Left ventricle myocardium inferior (tissue), 1 donor: ENCODE results near the gene RXRA. TPM values are rescaled to one million over a fixed set of nuclear protein-coding genes. Genes with fewer than 3 reads are reported as not detected.
A peak's percentile ranks its signal among the peaks of the same experiment; 100 is the strongest.

ENCODE experiments used
- DNase-seq: peaks from one replicate; pipeline ENCODE4 v3.0.0-alpha.2; 2020
- H3K27ac ChIP-seq: fragments of 200-600 bp; replicated peaks from 2 replicates; pipeline ENCODE4 v1.8.0; 2021
- H3K27me3 ChIP-seq: fragments of 200-600 bp; 2 replicates; pipeline ENCODE4 v1.8.0; 2021; ENCODE audit warnings: low read depth
- H3K36me3 ChIP-seq: fragments of 200-600 bp; 2 replicates; pipeline ENCODE4 v1.8.0; 2021
- H3K4me1 ChIP-seq: fragments of 200-600 bp; 2 replicates; pipeline ENCODE4 v1.8.0; 2021
- H3K4me3 ChIP-seq: fragments of 200-600 bp; 2 replicates; pipeline ENCODE4 v1.8.0; 2021; ENCODE audit warnings: mild to moderate bottlenecking, moderate library complexity
- H3K9me3 ChIP-seq: fragments of 200-600 bp; replicated peaks from 2 replicates; pipeline ENCODE4 v1.8.0; 2021
- CTCF ChIP-seq: fragments of 200-600 bp; IDR thresholded peaks from 2 replicates; pipeline ENCODE4 v1.8.0; 2021; ENCODE audit warnings: antibody characterized with exemption, mild to moderate bottlenecking, borderline replicate concordance
- intact Hi-C: fragments of 100-400 bp; cut with micrococcal nuclease; formaldehyde crosslinking; loops from one replicate; pipeline ENCODE4 v1.11.0; 2022
- microRNA-seq: library from miRNA; unstranded; fragments of <30 nt; microRNA quantifications from one replicate; pipeline ENCODE4 v1.2.0, GENCODE V29; 2020
- total RNA-seq: library from RNA; stranded (reverse); fragmentation: NEBNext Ultra II Directional; extraction: Animal tissue kit (Norgen Biotek cat#: 25700); gene quantifications from one replicate; pipeline ENCODE4 v1.2.1, GENCODE V29; 2021
- donor health status: DM: no; HTN: yes; CAD: no; lungs with severe emphysema.

Gene RXRA
- total RNA-seq, 1 donor from 2014 or later, result 57.1 TPM

GRCh38 chr9:134483361-134484184, 157.3 kb downstream of the RXRA start:
- no peaks in the 10 kb centered on the region for H3K9me3 ChIP-seq
- DNase-seq, result peak; percentile 6
- no peak for TF ChIP-seq CTCF
- peaks cover 13% of the 10 kb centered on the region for H3K27me3 ChIP-seq
- intact Hi-C loops, result no loop called here
- no peak overlapping the region for H3K4me3 ChIP-seq
- H3K36me3 ChIP-seq, result no peaks in the 10 kb centered on the region
- peaks cover under 1% of the 10 kb centered on the region for H3K4me1 ChIP-seq
- no peak overlapping the region for H3K27ac ChIP-seq

GRCh38 chr9:134484479-134484878, 158.2 kb downstream of the RXRA start:
- H3K9me3 ChIP-seq, result no peaks in the 10 kb centered on the region
- no peaks in the 10 kb centered on the region for H3K36me3 ChIP-seq
- intact Hi-C loops, result no loop called here
- H3K27ac ChIP-seq, result no peak overlapping the region
- TF ChIP-seq CTCF, result no peak
- H3K27me3 ChIP-seq, result peaks cover 22% of the 10 kb centered on the region
- DNase-seq, result peak; percentile 8
- no peak overlapping the region for H3K4me3 ChIP-seq
- H3K4me1 ChIP-seq, result peaks cover 9% of the 10 kb centered on the region

GRCh38 chr9:134485653-134486052, 159.4 kb downstream of the RXRA start:
- no peaks in the 10 kb centered on the region for H3K9me3 ChIP-seq
- H3K4me1 ChIP-seq, result peaks cover 10% of the 10 kb centered on the region
- no peak overlapping the region for H3K4me3 ChIP-seq
- no peaks in the 10 kb centered on the region for H3K36me3 ChIP-seq
- peaks cover 34% of the 10 kb centered on the region for H3K27me3 ChIP-seq
- DNase-seq, result peak; percentile 6
- no peak overlapping the region for H3K27ac ChIP-seq
- intact Hi-C loops, result no loop called here
- no peak for TF ChIP-seq CTCF

GRCh38 chr9:134486143-134486591, 159.9 kb downstream of the RXRA start:
- H3K9me3 ChIP-seq, result no peaks in the 10 kb centered on the region
- H3K36me3 ChIP-seq, result no peaks in the 10 kb centered on the region
- peaks cover 10% of the 10 kb centered on the region for H3K4me1 ChIP-seq
- no peak for TF ChIP-seq CTCF
- H3K27me3 ChIP-seq, result peaks cover 39% of the 10 kb centered on the region
- no peak overlapping the region for H3K27ac ChIP-seq
- intact Hi-C loops, result no loop called here
- DNase-seq, result peak; percentile 10
- no peak overlapping the region for H3K4me3 ChIP-seq

GRCh38 chr9:134486596-134486995, 160.3 kb downstream of the RXRA start:
- no peak overlapping the region for H3K4me3 ChIP-seq
- no peak overlapping the region for H3K27ac ChIP-seq
- H3K4me1 ChIP-seq, result peaks cover 10% of the 10 kb centered on the region
- no peaks in the 10 kb centered on the region for H3K36me3 ChIP-seq
- H3K9me3 ChIP-seq, result no peaks in the 10 kb centered on the region
- DNase-seq, result peak; percentile 5
- no peak for TF ChIP-seq CTCF
- intact Hi-C loops, result no loop called here
- peaks cover 43% of the 10 kb centered on the region for H3K27me3 ChIP-seq

Small RNAs within 50 kb of the gene (microRNA-seq; reads per million reads assigned to microRNA genes)
- gene MIR4669, result not detected

Other genes with a start within 250 kb of the RXRA start
- 17.7 TPM for gene WDR5, start 190.4 kb upstream of the RXRA start, total RNA-seq
- 157 TPM for gene RNU6ATAC, start 161.9 kb upstream of the RXRA start, total RNA-seq